Measurements from ENCODE around the gene GFI1. TPM values are rescaled to one million over a fixed set of nuclear protein-coding genes. Genes with fewer than 3 reads are reported as not detected.

Gene GFI1
- total and polyA plus RNA-seq, 5 donors from 2014 or later, result 3.0 to 11.5 (median 6.5) TPM

DNA sequence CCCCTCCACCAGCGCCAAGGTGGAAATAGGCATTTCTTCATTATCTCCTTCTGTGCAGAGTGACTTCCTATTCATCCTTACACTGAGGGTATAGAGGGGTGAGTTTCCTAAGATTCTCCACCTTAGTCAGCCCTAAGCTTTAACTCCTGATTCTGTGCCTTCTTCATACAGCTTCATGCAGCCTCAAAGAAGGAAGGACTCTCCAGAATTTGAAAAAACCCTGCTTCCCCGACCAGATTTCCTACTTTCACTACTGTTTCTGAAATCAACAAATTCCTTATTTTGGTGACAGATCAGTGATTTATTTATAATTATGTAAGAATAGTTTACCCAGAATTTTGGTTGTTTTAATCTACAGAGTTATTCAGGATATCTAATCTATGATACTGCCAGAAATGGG is 28.6 kb downstream of the GFI1 start:
- H3K27ac ChIP-seq (ENCODE audit: insufficient read depth, low read length, poor library complexity, severe bottlenecking), result no peak overlapping the region
- H3K4me3 ChIP-seq (ENCODE audit: low read depth, low read length), result no peak overlapping the region
- H3K36me3 ChIP-seq (ENCODE audit: control insufficient read depth, insufficient read depth, low read length), result no peaks in the 10 kb centered on the region
- H3K4me1 ChIP-seq (ENCODE audit: control insufficient read depth, insufficient read depth, low read length, poor library complexity, severe bottlenecking), result peaks cover 8% of the 10 kb centered on the region
- Mint-ChIP-seq H3K4me3 (no peak overlapping the region), H3K36me3 (no peaks in the 10 kb centered on the region), H3K27me3 (no peaks in the 10 kb centered on the region), H3K9me3 (no peaks in the 10 kb centered on the region), H3K4me1 (peaks cover 7 to 21% (median 13%) of the 10 kb centered on the region in 4 donors), H3K27ac (no peak overlapping the region)
- H3K27me3 ChIP-seq (ENCODE audit: control insufficient read depth, insufficient read depth, low read length), result no peaks in the 10 kb centered on the region
- no peak for DNase-seq
- no peak for ATAC-seq (ENCODE audit: low read depth in 2 of 2)
- H3K9me3 ChIP-seq (ENCODE audit: control insufficient read depth in 2 of 2, low read length in 2 of 2), result no peaks in the 10 kb centered on the region

DNA sequence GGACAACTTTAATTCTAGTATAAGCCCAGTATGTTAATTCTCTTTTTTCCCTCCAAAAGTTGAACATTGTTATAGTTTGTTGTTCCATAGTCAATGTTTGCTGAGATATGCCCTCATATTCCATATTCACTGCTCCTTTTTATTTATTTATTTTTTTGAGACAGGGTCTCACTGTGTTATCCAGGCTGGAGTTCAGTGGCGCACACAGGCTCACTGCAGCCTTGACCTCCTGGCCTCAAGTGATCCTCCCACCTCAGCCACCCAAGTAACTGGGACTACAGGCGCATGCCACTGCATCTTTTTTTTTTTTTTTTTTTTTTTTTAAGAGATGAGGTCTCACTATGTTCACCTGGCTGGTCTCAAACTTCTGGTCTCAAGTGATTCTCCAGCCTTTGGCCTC is 38.7 kb downstream of the GFI1 start:
- H3K4me1 Mint-ChIP-seq, result no peaks in the 10 kb centered on the region

DNA sequence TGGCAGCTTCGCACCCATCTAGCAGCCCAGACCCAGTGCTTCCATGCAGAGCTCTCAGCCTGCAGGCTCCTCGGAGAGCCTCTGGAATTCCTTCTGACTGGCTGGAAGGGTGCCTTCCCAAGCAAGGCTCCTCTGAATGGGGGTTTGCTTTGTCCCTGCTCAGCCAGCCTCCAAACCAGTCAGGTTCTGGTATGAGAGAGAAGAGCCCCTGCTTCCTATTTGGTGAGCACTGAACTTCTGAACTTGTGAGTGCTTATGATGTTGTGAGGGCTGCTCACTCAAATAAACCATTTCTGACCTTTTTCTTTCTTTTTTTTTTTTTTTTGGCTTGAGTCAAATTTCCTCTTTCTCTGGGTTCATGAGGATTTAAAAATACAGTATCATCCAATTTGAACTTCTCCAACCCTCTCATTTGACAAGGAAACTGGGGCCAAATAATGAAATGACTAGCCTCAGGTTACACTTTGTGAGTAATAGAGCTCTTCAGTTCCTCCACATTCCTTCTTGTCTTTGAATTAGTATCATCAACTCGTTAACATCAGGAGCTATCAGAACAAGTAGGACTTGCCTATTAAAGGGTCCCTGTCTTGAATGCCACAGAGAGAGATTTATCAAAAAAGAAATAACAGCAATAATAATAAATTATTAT is 39.6 kb downstream of the GFI1 start:
- H3K4me3 Mint-ChIP-seq, result no peak overlapping the region
- no peak for DNase-seq
- no peaks in the 10 kb centered on the region for H3K4me1 Mint-ChIP-seq
- ATAC-seq (ENCODE audit: low read depth in 2 of 2), result no peak
- Histone ChIP-seq H3K4me3 (ENCODE audit: low read depth, low read length) (no peak overlapping the region), H3K36me3 (ENCODE audit: control insufficient read depth, insufficient read depth, low read length) (no peaks in the 10 kb centered on the region), H3K27me3 (ENCODE audit: control insufficient read depth, insufficient read depth, low read length) (no peaks in the 10 kb centered on the region), H3K27ac (ENCODE audit: insufficient read depth, low read length, poor library complexity, severe bottlenecking) (no peak overlapping the region), H3K9me3 (ENCODE audit: control insufficient read depth in 2 of 2, low read length in 2 of 2) (no peaks in the 10 kb centered on the region), H3K4me1 (ENCODE audit: control insufficient read depth, insufficient read depth, low read length, poor library complexity, severe bottlenecking) (no peaks in the 10 kb centered on the region)
- no peaks in the 10 kb centered on the region for H3K27me3 Mint-ChIP-seq
- peak overlapping the region in 1 of 3 donors; percentile 5 for H3K27ac Mint-ChIP-seq
- H3K36me3 Mint-ChIP-seq, result no peaks in the 10 kb centered on the region
- no peaks in the 10 kb centered on the region for H3K9me3 Mint-ChIP-seq

More for the DNA sequence above, 38.7 kb downstream of the GFI1 start:
- H3K36me3 Mint-ChIP-seq, result no peaks in the 10 kb centered on the region
- no peak for DNase-seq
- Histone ChIP-seq H3K9me3 (ENCODE audit: control insufficient read depth in 2 of 2, low read length in 2 of 2) (no peaks in the 10 kb centered on the region), H3K27ac (ENCODE audit: insufficient read depth, low read length, poor library complexity, severe bottlenecking) (no peak overlapping the region), H3K27me3 (ENCODE audit: control insufficient read depth, insufficient read depth, low read length) (no peaks in the 10 kb centered on the region), H3K4me1 (ENCODE audit: control insufficient read depth, insufficient read depth, low read length, poor library complexity, severe bottlenecking) (no peaks in the 10 kb centered on the region), H3K4me3 (ENCODE audit: low read depth, low read length) (no peak overlapping the region), H3K36me3 (ENCODE audit: control insufficient read depth, insufficient read depth, low read length) (no peaks in the 10 kb centered on the region)
- no peak overlapping the region for H3K4me3 Mint-ChIP-seq
- no peaks in the 10 kb centered on the region for H3K9me3 Mint-ChIP-seq
- no peaks in the 10 kb centered on the region for H3K27me3 Mint-ChIP-seq
- no peak for ATAC-seq (ENCODE audit: low read depth in 2 of 2)
- no peak overlapping the region for H3K27ac Mint-ChIP-seq

DNA sequence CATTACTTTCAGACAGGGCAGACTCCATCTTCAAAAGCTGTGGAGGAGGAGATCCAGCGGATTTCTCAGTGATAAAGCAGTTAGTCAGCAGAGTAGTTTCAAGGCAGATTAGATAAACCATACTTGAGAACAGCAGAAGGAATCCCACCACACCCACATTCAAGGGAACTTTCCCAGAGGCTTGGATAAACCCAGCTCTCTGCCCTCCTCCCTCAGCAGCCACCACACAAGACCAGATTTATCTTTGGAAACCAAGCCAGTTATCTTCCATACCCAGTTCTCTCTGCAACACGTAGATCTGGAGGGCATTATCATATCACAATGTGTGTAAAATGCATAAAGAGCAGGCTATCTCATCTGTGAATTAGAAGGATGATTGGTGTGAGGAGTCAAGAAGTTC is 40.2 kb downstream of the GFI1 start:
- ATAC-seq (ENCODE audit: low read depth in 2 of 2) (no peak), DNase-seq (no peak)
- H3K27ac Mint-ChIP-seq, result peak overlapping the region in 1 of 3 donors; percentile 52
- Histone ChIP-seq H3K4me3 (ENCODE audit: low read depth, low read length) (no peak overlapping the region), H3K4me1 (ENCODE audit: control insufficient read depth, insufficient read depth, low read length, poor library complexity, severe bottlenecking) (no peaks in the 10 kb centered on the region), H3K36me3 (ENCODE audit: control insufficient read depth, insufficient read depth, low read length) (no peaks in the 10 kb centered on the region), H3K9me3 (ENCODE audit: control insufficient read depth in 2 of 2, low read length in 2 of 2) (no peaks in the 10 kb centered on the region), H3K27ac (ENCODE audit: insufficient read depth, low read length, poor library complexity, severe bottlenecking) (no peak overlapping the region), H3K27me3 (ENCODE audit: control insufficient read depth, insufficient read depth, low read length) (no peaks in the 10 kb centered on the region)
- H3K4me3 Mint-ChIP-seq, result no peak overlapping the region
- no peaks in the 10 kb centered on the region for H3K9me3 Mint-ChIP-seq
- no peaks in the 10 kb centered on the region for H3K4me1 Mint-ChIP-seq
- no peaks in the 10 kb centered on the region for H3K27me3 Mint-ChIP-seq
- no peaks in the 10 kb centered on the region for H3K36me3 Mint-ChIP-seq

DNA sequence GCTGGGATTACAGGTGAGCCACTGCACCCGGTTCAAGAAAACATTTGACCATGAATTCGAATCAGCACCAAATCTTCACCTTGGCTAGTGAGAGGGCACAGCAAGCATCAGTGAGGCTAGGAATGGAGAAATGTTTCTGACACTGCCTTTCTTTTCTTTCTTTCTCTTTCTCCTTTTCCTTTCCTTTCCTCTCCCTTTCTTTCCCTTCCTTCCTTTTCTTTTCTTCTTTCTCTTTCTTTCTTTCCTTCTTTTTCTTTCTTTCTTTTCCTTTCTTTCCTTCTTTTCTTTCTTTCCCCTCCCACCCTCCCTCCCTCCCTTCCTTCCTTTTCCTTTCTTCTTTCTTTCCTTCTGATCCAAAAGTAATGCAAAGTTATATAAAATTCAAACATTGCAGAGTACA is 40.9 kb downstream of the GFI1 start:
- no peaks in the 10 kb centered on the region for H3K36me3 ChIP-seq (ENCODE audit: control insufficient read depth, insufficient read depth, low read length)
- ATAC-seq (ENCODE audit: low read depth in 2 of 2) (no peak), DNase-seq (no peak)
- H3K27me3 Mint-ChIP-seq, result no peaks in the 10 kb centered on the region
- no peaks in the 10 kb centered on the region for H3K36me3 Mint-ChIP-seq
- no peaks in the 10 kb centered on the region for H3K9me3 ChIP-seq (ENCODE audit: control insufficient read depth in 2 of 2, low read length in 2 of 2)
- H3K27ac ChIP-seq (ENCODE audit: insufficient read depth, low read length, poor library complexity, severe bottlenecking), result no peak overlapping the region
- H3K27ac Mint-ChIP-seq, result no peak overlapping the region
- H3K4me3 Mint-ChIP-seq, result no peak overlapping the region
- no peaks in the 10 kb centered on the region for H3K4me1 Mint-ChIP-seq
- no peaks in the 10 kb centered on the region for H3K9me3 Mint-ChIP-seq
- no peak overlapping the region for H3K4me3 ChIP-seq (ENCODE audit: low read depth, low read length)
- H3K27me3 ChIP-seq (ENCODE audit: control insufficient read depth, insufficient read depth, low read length), result no peaks in the 10 kb centered on the region
- H3K4me1 ChIP-seq (ENCODE audit: control insufficient read depth, insufficient read depth, low read length, poor library complexity, severe bottlenecking), result no peaks in the 10 kb centered on the region

DNA sequence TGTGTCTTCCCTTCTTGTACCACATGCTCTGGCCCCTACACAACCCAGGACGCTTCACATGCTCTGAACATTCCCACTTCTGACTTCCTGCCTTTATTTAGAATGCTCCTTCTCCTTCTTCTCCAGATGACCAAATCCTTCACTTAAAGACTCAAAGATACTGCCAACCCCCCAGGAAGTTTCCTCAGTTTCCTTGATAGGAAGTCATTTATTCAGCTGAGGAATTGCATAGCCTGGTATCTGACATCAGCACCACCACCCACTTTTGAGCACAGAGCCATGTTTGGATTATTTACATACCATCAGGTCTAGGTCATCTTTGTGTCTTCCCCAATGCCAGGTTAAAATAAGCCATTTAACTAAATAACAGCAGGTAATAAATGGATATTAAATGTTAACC is 42.4 kb downstream of the GFI1 start:
- Mint-ChIP-seq H3K9me3 (no peaks in the 10 kb centered on the region), H3K27me3 (no peaks in the 10 kb centered on the region), H3K27ac (no peak overlapping the region), H3K4me3 (no peak overlapping the region), H3K36me3 (no peaks in the 10 kb centered on the region), H3K4me1 (peaks cover 0 to 4% (median under 1%) of the 10 kb centered on the region in 4 donors)
- H3K9me3 ChIP-seq (ENCODE audit: control insufficient read depth in 2 of 2, low read length in 2 of 2), result no peaks in the 10 kb centered on the region
- no peak overlapping the region for H3K4me3 ChIP-seq (ENCODE audit: low read depth, low read length)
- H3K36me3 ChIP-seq (ENCODE audit: control insufficient read depth, insufficient read depth, low read length), result no peaks in the 10 kb centered on the region
- H3K27me3 ChIP-seq (ENCODE audit: control insufficient read depth, insufficient read depth, low read length), result no peaks in the 10 kb centered on the region
- DNase-seq (no peak), ATAC-seq (ENCODE audit: low read depth in 2 of 2) (no peak)
- no peak overlapping the region for H3K27ac ChIP-seq (ENCODE audit: insufficient read depth, low read length, poor library complexity, severe bottlenecking)
- no peaks in the 10 kb centered on the region for H3K4me1 ChIP-seq (ENCODE audit: control insufficient read depth, insufficient read depth, low read length, poor library complexity, severe bottlenecking)

DNA sequence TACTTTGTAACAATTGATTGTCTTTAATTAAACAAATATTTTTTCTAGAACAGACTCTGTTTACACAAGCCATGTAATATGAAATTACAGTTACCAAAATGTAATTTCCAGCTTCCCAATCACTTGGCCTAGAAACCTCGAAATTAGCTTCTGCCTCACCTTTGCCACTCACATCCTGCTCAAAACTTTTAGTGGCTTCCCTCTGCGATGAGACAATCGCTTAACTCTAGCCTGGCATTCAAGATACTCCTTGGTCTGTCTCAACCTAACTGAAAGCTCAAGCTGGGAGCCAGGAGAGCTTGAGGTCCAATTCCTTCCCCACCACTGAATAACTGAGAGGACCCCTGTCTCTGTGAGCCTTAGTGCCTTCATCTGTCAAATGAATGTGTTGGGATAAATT is 42.8 kb downstream of the GFI1 start:
- ATAC-seq (ENCODE audit: low read depth in 2 of 2) (no peak), DNase-seq (no peak)
- H3K27me3 Mint-ChIP-seq, result no peaks in the 10 kb centered on the region
- H3K4me3 ChIP-seq (ENCODE audit: low read depth, low read length), result no peak overlapping the region
- no peaks in the 10 kb centered on the region for H3K36me3 ChIP-seq (ENCODE audit: control insufficient read depth, insufficient read depth, low read length)
- no peaks in the 10 kb centered on the region for H3K36me3 Mint-ChIP-seq
- H3K27me3 ChIP-seq (ENCODE audit: control insufficient read depth, insufficient read depth, low read length), result no peaks in the 10 kb centered on the region
- no peaks in the 10 kb centered on the region for H3K4me1 ChIP-seq (ENCODE audit: control insufficient read depth, insufficient read depth, low read length, poor library complexity, severe bottlenecking)
- no peak overlapping the region for H3K27ac Mint-ChIP-seq
- peaks cover 0 to 5% (median 2%) of the 10 kb centered on the region in 4 donors for H3K4me1 Mint-ChIP-seq
- H3K4me3 Mint-ChIP-seq, result no peak overlapping the region
- no peak overlapping the region for H3K27ac ChIP-seq (ENCODE audit: insufficient read depth, low read length, poor library complexity, severe bottlenecking)
- H3K9me3 ChIP-seq (ENCODE audit: control insufficient read depth in 2 of 2, low read length in 2 of 2), result no peaks in the 10 kb centered on the region
- H3K9me3 Mint-ChIP-seq, result no peaks in the 10 kb centered on the region

DNA sequence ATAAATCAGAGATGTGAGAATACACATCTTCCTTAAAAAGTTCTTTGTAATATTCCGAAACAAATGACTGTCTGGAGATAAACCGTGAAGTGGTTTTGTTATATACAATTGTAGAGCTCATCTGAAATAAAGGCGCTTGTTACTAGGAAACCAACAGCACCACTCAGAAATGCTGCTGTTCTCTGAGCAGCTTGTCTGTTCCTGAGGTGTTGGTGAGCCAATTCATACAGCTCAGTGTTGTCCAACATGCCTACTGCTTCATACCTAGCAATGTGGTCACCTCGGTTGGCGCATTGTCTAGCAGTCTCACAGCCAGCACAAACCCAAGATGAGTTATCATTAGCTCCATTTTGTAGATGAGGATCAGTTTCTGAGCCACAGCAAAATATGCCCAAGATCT is 44.4 kb downstream of the GFI1 start:
- Histone ChIP-seq H3K27ac (ENCODE audit: insufficient read depth, low read length, poor library complexity, severe bottlenecking) (no peak overlapping the region), H3K4me1 (ENCODE audit: control insufficient read depth, insufficient read depth, low read length, poor library complexity, severe bottlenecking) (no peaks in the 10 kb centered on the region), H3K36me3 (ENCODE audit: control insufficient read depth, insufficient read depth, low read length) (no peaks in the 10 kb centered on the region), H3K9me3 (ENCODE audit: control insufficient read depth in 2 of 2, low read length in 2 of 2) (no peaks in the 10 kb centered on the region), H3K27me3 (ENCODE audit: control insufficient read depth, insufficient read depth, low read length) (no peaks in the 10 kb centered on the region), H3K4me3 (ENCODE audit: low read depth, low read length) (no peak overlapping the region)
- H3K4me3 Mint-ChIP-seq, result no peak overlapping the region
- H3K27me3 Mint-ChIP-seq, result no peaks in the 10 kb centered on the region
- ATAC-seq (ENCODE audit: low read depth in 2 of 2) (no peak), DNase-seq (no peak)
- no peak overlapping the region for H3K27ac Mint-ChIP-seq
- peaks cover 0 to 5% (median 2%) of the 10 kb centered on the region in 4 donors for H3K4me1 Mint-ChIP-seq
- no peaks in the 10 kb centered on the region for H3K36me3 Mint-ChIP-seq
- no peaks in the 10 kb centered on the region for H3K9me3 Mint-ChIP-seq
